ENCODE data around the gene MOSPD3.

- peak; percentile 12 for TF ChIP-seq CTCF (IDR thresholded peaks at IDR 0.05)
- no peak for TF ChIP-seq EZH2 (IDR thresholded peaks at IDR 0.05)
- TF ChIP-seq EZH2phosphoT487 (IDR thresholded peaks at IDR 0.05): no peak
These were observed 23.9 kb upstream of the MOSPD3 start for GRCh38 chr7:100588438-100588837.
